HG02571 (cell line): ENCODE data around the gene ORC4.

Source experiments
- ATAC-seq: cut with Tn5 transposase; IDR thresholded peaks from one replicate; pipeline ENCODE4 v1.9.1; 2021; ENCODE audit warnings: mild to moderate bottlenecking, moderate library complexity; ENCODE audit not compliant: unreplicated experiment

The ORC4 gene

DNA sequence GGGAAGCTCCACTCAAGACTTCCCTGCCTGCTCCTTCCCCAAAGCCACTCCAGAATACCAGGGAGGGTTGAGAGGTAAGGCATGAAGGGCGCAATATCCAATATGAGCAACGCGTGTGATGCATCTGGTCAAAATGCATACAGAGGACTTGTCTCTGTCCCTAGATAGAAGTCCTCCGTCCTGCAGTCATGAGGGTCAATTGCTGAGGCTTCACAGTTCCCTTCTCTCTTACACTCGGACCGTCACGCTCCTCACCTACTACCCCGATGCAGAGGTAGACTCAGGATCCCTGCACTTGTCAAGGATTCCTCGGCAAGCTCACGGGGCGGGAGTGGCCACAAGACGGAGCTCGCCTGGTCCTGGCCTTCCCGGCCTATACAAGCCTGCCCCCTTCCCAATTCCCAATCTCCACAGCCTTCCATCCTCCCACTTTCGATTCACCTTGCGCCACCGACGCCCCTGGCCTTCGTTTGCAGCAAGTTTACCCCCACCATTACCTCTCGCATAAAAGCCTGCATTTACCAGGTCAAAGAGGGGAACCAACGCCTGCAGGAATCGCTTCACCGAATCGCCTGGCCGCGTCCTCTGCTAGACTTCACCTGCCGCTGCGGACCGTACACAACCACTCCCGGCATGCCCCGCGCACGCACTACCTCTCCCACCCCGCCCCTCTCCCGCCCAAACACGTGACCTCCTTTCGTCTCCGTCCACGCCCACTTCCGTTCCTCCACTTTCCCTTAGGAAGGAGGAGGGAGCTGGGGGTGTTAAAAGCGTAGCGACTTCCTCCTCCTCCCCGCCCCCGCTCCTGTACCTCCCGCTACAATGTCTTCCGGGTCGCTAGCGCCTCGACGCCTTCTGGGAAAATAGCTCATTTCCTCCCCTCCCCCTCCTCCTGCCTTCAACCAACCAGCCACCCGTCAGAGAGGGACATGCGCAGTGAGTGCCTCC lies at the start of gene ORC4:
TSS of gene ORC4 (minus strand) at position 627 of the 948 bp plus-strand sequence. CDS start 44,779 bp downstream, outside the sequence.
- peak; percentile 80 for ATAC-seq

DNA sequence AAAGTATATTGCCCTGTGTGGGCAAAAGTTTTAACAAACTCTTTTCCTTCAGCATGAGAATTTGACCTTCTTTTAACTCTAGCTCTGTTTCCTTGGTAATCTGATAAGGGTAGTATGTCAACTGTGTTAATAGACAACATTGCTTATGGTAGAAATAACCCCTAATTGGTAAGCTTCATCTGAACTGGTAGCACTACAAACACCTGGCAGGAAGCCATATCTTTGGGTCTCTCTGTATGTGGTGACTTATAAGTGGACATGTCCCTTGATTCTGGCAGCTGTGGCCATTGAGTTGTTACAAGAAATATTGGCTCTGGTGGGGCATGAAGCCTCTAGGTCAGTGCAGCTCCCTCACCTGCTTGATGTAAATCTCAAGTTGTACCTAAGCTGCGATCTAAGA lies 47.3 kb upstream of the ORC4 start:
- ATAC-seq = no peak

DNA sequence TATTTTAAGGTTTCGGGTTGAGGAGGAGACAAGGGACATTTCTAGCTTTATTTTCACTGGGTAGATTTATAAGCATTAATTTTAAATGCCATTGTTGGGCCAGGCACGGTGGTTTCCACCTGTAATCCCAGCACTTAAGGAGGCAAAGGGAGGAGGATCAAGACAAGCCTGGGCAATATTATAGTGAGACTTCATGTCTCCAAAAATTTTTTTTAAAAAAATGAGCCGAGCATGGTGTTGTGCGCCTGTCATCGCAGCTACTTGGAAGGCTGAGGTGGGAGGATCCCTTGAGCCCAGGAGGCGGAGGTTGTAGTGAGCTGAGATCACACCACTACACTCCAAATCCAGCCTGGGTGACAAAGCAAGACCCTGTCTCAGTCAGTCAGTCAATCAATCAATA lies 45.4 kb upstream of the ORC4 start:
- no peak for ATAC-seq

DNA sequence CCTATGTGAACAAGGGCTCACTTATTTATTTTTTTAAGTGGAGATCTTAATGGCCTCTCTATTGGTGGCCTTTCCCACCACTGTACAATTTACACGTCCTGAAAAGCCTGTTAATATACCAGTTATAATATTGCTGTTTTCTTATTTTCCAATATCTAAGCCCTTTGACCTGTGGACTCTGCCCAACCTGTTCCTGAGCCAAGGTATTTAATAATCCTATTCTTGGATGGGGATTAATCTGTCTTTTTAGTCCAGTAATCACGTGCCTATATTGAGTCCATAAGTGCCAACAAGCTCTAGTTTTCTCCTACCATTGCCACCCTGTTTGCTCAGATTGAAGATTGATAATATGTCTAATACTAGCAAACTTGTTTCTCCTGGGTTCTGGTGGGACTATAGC lies 43.1 kb upstream of the ORC4 start:
- ATAC-seq = no peak

DNA sequence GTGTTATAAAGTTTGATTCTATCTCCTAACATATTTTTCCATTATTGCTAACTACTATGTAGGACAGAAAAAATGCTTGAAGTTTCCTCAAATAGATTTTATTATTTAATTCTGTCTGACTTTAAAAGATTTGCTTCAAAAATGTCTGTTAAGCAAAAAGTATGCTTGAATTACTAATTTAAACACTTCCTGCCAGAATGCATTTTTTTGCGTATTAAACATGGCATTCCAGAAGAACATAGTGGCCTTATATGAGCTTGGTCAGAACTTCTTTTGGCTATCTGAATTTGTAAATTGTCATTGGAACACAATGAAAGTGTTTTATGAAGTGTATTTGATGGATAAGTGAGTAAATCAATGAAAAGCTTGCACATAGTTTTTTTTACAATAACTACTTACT lies 38.1 kb upstream of the ORC4 start:
- ATAC-seq = no peak

DNA sequence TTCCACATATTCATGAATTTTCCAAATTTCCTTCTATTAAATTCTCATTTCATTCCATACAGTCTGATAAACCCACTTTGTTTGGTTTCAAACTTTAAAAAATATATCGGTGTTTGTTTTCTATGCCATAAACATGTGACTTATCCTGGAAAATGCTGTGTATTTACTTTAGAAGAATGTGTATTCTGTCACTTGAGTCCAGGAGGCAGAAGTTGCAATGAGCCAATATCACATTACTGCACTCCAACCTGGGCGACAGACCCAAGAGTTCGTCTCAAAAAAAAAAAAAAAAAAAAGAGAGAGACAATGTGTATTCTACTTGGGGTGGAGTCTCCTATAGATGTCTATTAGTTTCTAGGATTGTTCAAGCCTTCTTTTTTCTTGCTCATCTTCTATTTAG lies 32.1 kb upstream of the ORC4 start:
- no peak for ATAC-seq

DNA sequence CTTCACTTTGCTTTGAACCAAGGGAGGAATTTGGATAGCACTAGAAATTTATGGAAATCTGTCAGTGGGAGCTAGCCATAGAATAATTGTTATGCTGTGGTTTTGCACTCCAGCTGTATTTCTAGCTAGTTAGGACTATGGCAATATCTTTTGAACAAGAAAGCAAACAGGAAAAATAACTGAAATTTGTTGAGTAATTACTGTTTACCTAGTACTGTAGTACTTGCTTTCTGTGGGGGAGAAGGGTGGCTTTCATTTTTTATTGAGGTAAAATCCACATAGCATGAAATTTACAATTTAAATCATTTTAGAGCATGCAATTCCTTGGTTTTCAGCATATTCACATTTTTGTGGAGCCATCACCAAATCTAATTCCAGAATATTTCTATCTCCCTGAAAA lies 28.7 kb upstream of the ORC4 start:
- ATAC-seq = no peak

DNA sequence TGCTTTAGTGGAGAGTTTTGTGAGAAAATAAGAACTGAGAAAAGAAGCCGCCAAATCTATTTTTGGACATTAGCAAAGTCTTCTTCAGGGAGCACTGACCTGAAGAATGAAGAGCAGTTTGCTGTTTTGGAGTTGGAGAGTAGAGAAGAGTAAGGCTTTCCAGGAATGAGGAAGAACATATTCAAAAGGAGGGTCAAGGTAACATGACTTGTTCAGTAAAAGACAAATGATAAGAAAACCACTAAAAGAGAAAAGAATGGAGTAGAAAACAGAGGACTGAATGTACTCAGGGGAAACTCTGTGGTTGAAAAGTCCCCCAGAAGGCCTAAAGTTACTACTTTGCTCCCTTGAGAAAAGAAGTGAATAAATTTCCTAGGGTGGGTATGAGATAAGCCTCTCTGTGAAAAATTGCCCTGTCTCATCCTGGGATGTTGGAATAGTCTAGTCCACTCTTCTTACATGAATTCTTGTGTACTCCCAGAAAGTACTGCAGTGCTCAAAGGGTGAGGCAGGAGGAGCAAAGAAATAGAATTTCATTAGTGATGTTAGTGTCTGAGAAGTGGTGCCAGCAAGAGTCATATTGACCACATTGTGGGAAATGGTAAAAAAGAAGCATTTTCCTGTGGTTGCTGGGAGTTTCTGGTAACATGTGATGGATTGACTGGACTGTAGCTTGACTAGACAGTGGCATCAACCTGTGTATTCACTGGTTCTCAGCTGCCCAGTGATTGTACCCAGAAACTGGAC lies 28.1 kb upstream of the ORC4 start:
- ATAC-seq = peak; percentile 73

DNA sequence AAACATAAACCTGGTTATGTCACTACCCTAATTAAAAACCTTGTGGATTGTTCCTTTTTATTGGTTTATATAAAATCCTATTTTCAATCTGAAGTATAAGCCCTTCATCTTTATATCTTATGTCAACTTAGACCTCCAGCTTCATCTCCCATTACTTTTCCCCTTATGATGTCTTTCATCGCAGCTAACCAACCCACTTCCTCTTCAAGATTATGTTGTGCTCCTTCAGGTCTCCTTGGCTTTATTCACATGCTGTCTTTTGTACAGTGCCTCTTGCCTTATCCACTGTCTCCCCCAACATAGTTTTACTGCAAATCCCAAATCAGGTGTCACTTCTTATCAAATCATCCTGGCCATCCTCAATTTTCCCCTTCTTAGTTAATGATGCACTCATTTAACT lies 26.3 kb upstream of the ORC4 start:
- no peak for ATAC-seq

DNA sequence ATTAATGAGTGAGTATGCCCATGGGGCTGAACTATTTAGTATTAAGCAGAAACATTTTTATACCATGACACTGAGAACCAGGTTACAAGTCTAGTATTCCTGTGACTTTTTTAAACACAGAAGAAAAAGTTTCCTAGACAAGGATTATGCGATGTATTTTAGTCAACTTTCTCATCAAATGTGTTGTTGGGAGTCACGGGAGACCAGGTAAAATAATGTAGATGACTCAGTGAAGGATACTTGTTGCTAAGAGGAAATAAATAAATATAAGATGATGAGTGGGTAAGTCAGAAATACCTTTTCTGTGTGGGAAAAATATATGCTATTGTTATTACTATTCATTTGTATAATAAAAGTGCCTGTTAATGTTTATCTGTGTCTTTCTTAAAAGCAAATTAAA lies 23.8 kb upstream of the ORC4 start:
- ATAC-seq = no peak

DNA sequence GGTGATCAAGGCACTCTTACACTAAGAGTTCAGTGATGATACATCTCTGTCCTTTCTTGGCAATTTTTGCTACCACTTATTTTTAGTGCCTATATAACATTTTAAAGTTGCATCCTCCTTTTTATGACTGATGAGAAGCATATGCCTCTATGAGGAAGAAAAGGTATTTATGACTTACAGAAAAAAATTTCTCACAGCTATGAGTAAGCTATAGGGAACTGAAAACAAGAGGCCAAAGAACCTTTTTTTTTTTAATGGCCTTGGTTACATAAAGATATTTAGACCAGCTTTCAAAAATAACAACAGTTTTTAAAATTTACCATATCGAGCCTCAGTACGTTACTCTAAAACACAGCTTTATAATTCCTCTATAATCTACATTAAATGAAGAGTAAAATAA lies 21.7 kb upstream of the ORC4 start:
- peak; percentile 70 for ATAC-seq

DNA sequence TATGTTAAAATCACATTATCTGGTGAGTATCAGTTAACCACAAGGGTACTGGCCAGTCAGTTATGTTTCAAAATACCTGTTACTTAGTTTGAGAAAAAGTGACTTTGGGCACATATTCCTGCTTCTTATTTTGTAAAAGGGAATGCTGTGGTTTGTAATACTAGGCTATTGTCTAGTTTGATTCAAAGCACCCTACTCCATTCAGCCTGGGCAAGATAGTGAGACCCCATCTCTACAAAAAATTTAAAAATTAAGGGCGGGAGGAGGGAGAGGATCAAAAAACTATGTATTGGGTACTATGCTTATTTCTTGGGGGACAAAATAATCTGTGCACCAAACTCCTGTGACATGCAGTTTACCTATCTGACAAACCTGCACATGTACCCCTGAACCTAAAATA lies 19.2 kb upstream of the ORC4 start:
- ATAC-seq = no peak

DNA sequence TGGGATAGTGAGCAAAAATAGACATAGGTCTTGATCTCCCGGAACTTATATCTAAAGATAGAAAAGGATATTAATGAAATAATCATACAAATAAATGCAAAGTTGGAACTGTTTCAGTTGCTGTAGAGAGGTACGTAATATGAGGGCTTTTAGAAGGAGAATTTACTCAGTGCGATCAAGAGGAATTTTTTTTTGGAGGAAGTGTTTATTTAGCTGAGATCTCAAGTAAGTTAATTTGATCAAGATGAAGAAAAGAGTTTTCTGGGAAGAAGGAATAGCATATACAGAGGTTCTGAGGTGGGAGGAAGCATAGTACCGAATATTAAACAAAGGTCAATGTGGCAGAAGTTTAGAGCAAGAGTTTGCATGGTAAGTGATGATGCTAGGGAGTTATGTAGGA lies 11.7 kb upstream of the ORC4 start:
- no peak for ATAC-seq

DNA sequence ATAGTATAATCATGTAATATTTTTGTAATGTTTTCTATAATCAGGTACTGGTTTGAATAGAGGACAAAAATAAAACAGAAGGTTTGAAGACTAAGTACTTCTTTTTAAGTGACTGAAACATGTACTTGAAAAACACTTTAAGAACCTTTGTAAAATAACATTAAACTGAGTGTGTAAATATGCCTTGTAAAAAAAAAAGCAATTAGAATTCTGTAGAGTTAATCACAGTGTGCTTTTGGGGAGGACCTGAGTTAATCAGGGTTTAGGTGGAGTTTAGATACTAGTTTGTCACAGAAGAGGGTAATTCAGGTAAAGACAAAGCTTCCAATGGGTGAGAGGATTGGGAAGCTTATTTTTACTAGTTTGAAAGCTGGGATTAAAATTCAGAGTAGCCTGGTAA lies 10.6 kb upstream of the ORC4 start:
- ATAC-seq = no peak

DNA sequence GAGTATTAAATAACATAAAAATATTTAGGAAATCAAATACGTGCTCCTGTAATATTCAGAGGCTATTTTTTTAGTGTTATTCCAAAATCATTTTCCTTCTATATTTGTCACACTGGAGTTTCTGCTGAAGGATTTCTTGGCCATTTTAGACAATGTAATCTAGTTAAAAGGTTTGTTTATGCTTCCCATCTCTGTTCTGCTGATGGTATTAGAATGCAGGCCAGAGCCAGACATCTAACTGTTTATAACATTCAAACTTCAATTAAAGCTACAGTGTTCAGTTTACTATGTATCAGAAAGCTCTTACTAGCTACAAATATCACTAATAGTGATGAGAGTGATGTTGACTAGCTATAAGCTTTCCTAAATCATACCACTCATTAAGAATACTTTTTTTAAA lies 8.2 kb upstream of the ORC4 start:
- ATAC-seq = no peak

DNA sequence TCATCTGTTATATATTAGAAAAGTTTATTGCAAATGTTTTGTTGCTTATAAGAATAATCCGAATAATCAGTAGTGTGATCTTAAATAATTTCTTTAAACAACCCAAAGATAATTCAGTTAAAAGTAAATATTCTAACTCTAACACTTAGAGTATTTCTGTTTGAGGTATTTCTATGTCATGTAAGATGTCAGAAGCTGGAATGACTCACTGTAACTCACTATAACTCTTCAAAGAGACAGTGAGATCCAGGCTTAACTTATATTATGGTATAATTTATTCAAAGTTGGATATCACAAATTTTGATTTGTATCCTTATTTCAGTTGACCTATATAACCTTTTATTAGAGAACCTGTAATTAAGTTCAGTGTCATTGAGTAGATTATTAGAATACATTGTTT lies 7.3 kb upstream of the ORC4 start:
- no peak for ATAC-seq

DNA sequence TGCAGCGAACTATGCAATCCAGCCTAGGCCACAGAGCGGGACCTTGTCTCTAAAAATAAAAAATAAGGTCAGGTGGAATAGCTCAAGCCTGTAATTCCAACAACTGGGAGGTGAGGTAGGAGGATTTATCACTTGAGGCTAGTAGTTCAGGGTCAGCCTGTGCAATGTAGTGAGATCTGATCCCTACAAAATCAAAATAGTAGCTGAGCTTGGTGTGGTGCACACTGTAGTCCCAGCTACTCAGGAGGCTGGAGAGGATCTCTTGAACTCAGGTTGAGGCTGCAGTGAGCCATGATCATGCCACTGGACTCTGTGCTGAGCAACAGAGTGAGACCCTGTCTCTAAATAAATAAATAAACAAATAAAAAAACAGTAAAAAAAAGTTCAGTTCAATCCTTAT lies 6.0 kb upstream of the ORC4 start:
- no peak for ATAC-seq

DNA sequence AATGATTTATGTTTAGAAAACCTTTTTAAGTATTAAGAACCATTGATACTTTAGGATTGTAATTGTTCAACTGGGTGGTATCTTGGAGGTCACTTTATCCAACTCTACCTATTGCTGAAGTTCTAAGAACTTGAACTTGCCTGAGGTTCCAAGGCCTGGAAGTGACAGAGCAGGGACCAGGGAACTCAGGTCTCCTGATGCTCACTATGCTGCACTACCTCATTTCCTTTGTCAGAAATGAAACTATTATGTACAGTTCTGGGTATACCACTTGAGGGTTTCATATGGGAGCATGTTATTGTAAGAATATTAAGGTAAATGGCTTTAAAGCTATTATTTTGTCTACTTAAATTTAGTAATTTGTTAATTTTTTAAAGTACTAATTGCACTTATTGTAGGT lies 3.3 kb upstream of the ORC4 start:
- ATAC-seq = no peak

DNA sequence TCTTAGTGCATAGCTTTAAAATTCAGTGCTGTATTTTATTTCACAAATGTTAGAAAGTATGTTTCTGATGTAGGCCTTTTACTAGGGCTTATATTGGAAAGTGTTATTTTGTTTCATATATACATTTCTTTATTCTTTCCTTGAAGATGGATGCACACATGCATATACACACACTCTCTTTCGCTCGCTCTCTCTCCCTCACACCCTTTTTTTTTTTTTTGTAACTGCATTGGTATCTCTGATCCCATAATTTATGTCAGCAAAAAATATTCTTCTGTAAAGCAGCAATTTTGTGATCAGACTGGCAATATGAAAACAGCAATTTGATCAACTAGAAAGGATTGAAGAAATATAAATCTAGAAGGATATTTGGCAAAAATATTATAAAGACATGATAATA lies 2.3 kb upstream of the ORC4 start:
- ATAC-seq = no peak

DNA sequence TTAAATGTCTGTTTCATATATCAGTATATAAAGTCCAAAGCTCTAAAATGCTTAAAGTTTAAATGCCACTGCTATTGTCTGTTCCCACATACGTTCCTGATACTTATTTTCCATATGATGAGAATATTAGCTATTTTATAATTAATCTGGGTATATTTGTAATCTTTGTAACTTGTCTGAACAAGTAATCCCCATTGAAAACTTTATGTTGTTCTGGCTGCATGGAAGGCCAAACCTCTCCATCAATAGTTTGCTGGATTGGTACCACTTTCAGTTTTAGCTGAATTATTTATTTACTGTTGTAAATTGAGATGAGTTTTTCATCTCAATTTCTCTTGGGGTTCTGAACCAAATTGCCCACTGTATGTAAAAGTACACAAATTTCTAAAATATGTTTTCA lies 1.8 kb upstream of the ORC4 start:
- no peak for ATAC-seq

DNA sequence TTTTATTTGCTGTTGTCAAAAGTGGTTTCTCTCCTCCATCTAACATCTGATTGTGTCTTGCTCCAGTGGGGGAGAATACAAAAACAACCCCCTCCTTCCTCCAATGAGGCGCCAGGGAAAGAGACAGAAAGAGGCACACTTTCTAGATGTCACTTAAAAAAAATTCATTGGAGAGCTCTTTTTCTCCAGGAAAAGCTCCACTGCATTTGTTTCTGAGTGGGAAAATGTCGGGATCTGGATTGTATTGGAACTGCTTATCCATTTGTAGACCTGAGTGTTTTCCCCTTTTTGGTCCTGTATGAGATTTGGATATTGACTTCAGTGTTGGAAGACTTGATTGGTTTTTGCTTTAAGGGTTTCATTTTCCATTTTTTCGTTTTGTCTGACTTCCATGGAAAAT lies 1.3 kb upstream of the ORC4 start:
- no peak for ATAC-seq
